ENCODE results near the gene ITIH3. TPM values are rescaled to one million over a fixed set of nuclear protein-coding genes. Genes with fewer than 3 reads are reported as not detected.

Gene ITIH3
- total RNA-seq, 1 experiment from 2014 or later: not detected

GRCh38 chr3:52771334-52771681 lies 23.3 kb upstream of the ITIH3 start:
- H2AK5ac ChIP-seq (ENCODE audit: insufficient read length, low read length): no peak overlapping the region
- no peak overlapping the region for H2BK120ac ChIP-seq (ENCODE audit: low read depth, low read length, poor library complexity, severe bottlenecking)
- H3T11ph ChIP-seq (ENCODE audit: low read length): no peak overlapping the region
- no peak overlapping the region for H2BK5ac ChIP-seq (ENCODE audit: insufficient read length, low read length)
- H3K4ac ChIP-seq (ENCODE audit: low read depth, low read length): no peak overlapping the region
- H3K27me3 ChIP-seq (ENCODE audit: insufficient read depth, low read length): no peaks in the 10 kb centered on the region
- no peak overlapping the region for H3K56ac ChIP-seq (ENCODE audit: insufficient read length, low read depth, low read length)
- peak overlapping the region; percentile 71 for H3K4me2 ChIP-seq (ENCODE audit: insufficient read depth, insufficient read length, low read length)
- H3K9me3 ChIP-seq (ENCODE audit: control insufficient read depth, low read depth, low read length): no peaks in the 10 kb centered on the region
- H3K14ac ChIP-seq (ENCODE audit: insufficient read depth, low read length): no peak overlapping the region
- no peaks in the 10 kb centered on the region for H4K20me1 ChIP-seq (ENCODE audit: control insufficient read depth, insufficient read depth, insufficient read length)
- Mint-ChIP-seq H3K27ac (peak overlapping the region; percentile 77 to 99 (median 98)), H3K36me3 (ENCODE audit: insufficient read depth in 1 of 3, low read depth in 3 of 3) (peaks cover 0 to 18% (median 14%) of the 10 kb centered on the region in 3 experiments; a peak in 6 of 7 replicates), H3K4me1 (peaks cover 9 to 16% of the 10 kb centered on the region in 2 experiments), H3K27me3 (ENCODE audit: low read depth) (peaks cover 9% of the 10 kb centered on the region; the same call in 1 of the 2 replicates), H3K4me3 (peak overlapping the region; percentile 82 to 92), H3K9me3 (no peaks in the 10 kb centered on the region)
- peak overlapping the region; percentile 87 for H3K9ac ChIP-seq (ENCODE audit: extremely low read depth, insufficient read length, low read length)
- H2BK20ac ChIP-seq (ENCODE audit: low read depth, low read length, poor library complexity, severe bottlenecking): no peak overlapping the region
- no peak overlapping the region for H3K23ac ChIP-seq (ENCODE audit: insufficient read length, low read depth, low read length)
- peak overlapping the region; percentile 58 for H4K5ac ChIP-seq (ENCODE audit: insufficient read length, low read depth, low read length)
- no peak overlapping the region for H2AFZ ChIP-seq (ENCODE audit: low read length)
- no peak for TF ChIP-seq CTCF (conservative IDR thresholded peaks at IDR 0.05)
- no peak overlapping the region for H4K91ac ChIP-seq (ENCODE audit: insufficient read length, low read depth, low read length)
- H4K8ac ChIP-seq (replicated peaks; ENCODE audit: insufficient read length, low read depth, low read length): no peak overlapping the region
- peak overlapping the region; percentile 0 for H3K27ac ChIP-seq (ENCODE audit: insufficient read length, low read depth, low read length)
- H2BK12ac ChIP-seq (ENCODE audit: insufficient read length, low read depth, low read length): no peak overlapping the region
- H2BK15ac ChIP-seq (ENCODE audit: low read depth, low read length): no peak overlapping the region
- no peak overlapping the region for H3K18ac ChIP-seq (ENCODE audit: insufficient read length, low read depth, low read length)
- peaks cover 6% of the 10 kb centered on the region for H3K23me2 ChIP-seq (ENCODE audit: insufficient read length, low read depth, low read length, poor library complexity, severe bottlenecking)
- H3K79me1 ChIP-seq (ENCODE audit: insufficient read depth, low read depth, low read length, poor library complexity, severe bottlenecking): no peaks in the 10 kb centered on the region
- DNase-seq: no peak
- no CpG with 5 or more reads among the region's 5 CpGs for WGBS (ENCODE audit: extremely low coverage, insufficient read length, low lambda C conversion rate)
- no peaks in the 10 kb centered on the region for H3K4me1 ChIP-seq (ENCODE audit: insufficient read depth, low read length)
- H3K79me2 ChIP-seq (ENCODE audit: insufficient read depth, low read length): no peaks in the 10 kb centered on the region; the same call in 1 of the 2 replicates

All from H9 (cell line).